HCT116 (cell line): Measurements from ENCODE around the gene OR13A1. TPM values are rescaled to one million over a fixed set of nuclear protein-coding genes. Genes with fewer than 3 reads are reported as not detected.
A peak's percentile ranks its signal among the peaks of the same experiment; 100 is the strongest.
"Not testable (repeated sequence)": the region's sequence is repeated elsewhere in the genome, so short reads cannot be mapped to it uniquely, and the experiment has no call there.

ENCODE experiments used
- ATAC-seq: fragments of 200-7000 bp; cut with Tn5 transposase; 2 replicates; pipeline ENCODE4 v1.9.1; 2020; ENCODE audit warnings: mild to moderate bottlenecking, moderate library complexity
- Bru-seq: library from RNA; stranded (reverse); fragments of 400-500 nt; gene quantifications from one replicate; lab custom pipeline; 2021; lab: Mats Ljungman, UMichigan
- BruChase-seq, 2 experiments: library from RNA; stranded (reverse); fragments of 400-500 nt; gene quantifications; one replicate each; lab custom pipeline; 2021; lab: Mats Ljungman, UMichigan
- BruUV-seq: library from RNA; stranded (reverse); fragments of 400-500 nt; replicated peaks from 2 replicates; lab custom pipeline; 2021; lab: Mats Ljungman, UMichigan
- CTCF ChIA-PET: fragments of 300-600 bp; sonication (Branson Sonifier 250); formaldehyde crosslinking; loops from one replicate; lab custom pipeline; 2021; ENCODE audit warnings: antibody characterized with exemption; lab: Charles Lee
- POLR2A ChIA-PET: fragments of 300-600, 350-600 bp; sonication (Branson Sonifier 250); formaldehyde crosslinking; loops from one replicate; lab custom pipeline; 2021; ENCODE audit warnings: antibody characterized with exemption; lab: Charles Lee
- RAD21 ChIA-PET, 2 experiments: fragments of 300-600 bp; sonication (Branson Sonifier 250); formaldehyde crosslinking; loops; one replicate each; lab custom pipeline; 2023; ENCODE audit warnings: low total read pairs in 2 of 2; ENCODE audit not compliant: uncharacterized antibody in 2 of 2, unreplicated experiment in 2 of 2, low non-redundant PET in 1 of 2; lab: Charles Lee
- DNase-seq: peaks from one replicate; pipeline ENCODE4 v3.0.0-alpha.2; 2010; ENCODE audit warnings: low read depth, low spot score
- H2AFZ ChIP-seq: fragments of 200-600 bp; shearing (Covaris generic), sonication (generic); 2 replicates; pipeline ENCODE4 v1.6.1; 2017; ENCODE audit warnings: low read depth, mixed run types, mixed read lengths, antibody characterized with exemption, low read length; ENCODE audit not compliant: poor library complexity, severe bottlenecking
- H3K27ac ChIP-seq: 2 replicates; pipeline ENCODE4 v1.5.1; 2012; ENCODE audit warnings: low read depth, low read length
- H3K27me3 ChIP-seq: fragments of 200-600 bp; sonication (generic); 2 replicates; pipeline ENCODE4 v1.6.1; 2016; ENCODE audit warnings: mixed run types, low read length, mixed read lengths; ENCODE audit not compliant: insufficient read depth
- H3K36me3 ChIP-seq, 2 experiments: fragments of 200-500 bp in 1 of 2; fragments of 200-600 bp in 1 of 2; sonication (Bioruptor generic) in 1 of 2; sonication (generic) in 1 of 2; 2 replicates each; pipeline versions ENCODE4 v1.5.1 to v1.6.1; 2014 to 2016; ENCODE audit warnings: low read length in 2 of 2, inconsistent platforms in 1 of 2, mixed read lengths in 1 of 2, mixed run types in 1 of 2; ENCODE audit not compliant: insufficient read depth in 2 of 2, control insufficient read depth in 1 of 2
- H3K4me1 ChIP-seq, 2 experiments: fragments of 200-600 bp in 1 of 2; sonication (generic) in 1 of 2; 2 replicates each; pipeline versions ENCODE4 v1.5.1 to v1.6.1; 2012 to 2017; ENCODE audit warnings: low read length in 2 of 2, inconsistent platforms in 1 of 2, mild to moderate bottlenecking in 1 of 2, mixed read lengths in 1 of 2, mixed run types in 1 of 2, moderate library complexity in 1 of 2; ENCODE audit not compliant: insufficient read depth in 2 of 2, control insufficient read depth in 1 of 2
- H3K4me2 ChIP-seq: fragments of 200-600 bp; sonication (generic); 2 replicates; pipeline ENCODE4 v1.6.1; 2017; ENCODE audit warnings: mixed run types, low read length, mixed read lengths
- H3K4me3 ChIP-seq, 2 experiments: fragments of 200-600 bp in 1 of 2; sonication (generic) in 1 of 2; replicated peaks in 1 of 2; 2 replicates each; pipeline ENCODE4 v1.5.1; 2011 to 2016; ENCODE audit warnings: low read length in 2 of 2, control low read depth in 1 of 2, low read depth in 1 of 2, mild to moderate bottlenecking in 1 of 2, mixed read lengths in 1 of 2, mixed run types in 1 of 2
- H3K79me2 ChIP-seq: fragments of 200-600 bp; sonication (generic); 2 replicates; pipeline ENCODE4 v1.6.1; 2017; ENCODE audit warnings: mild to moderate bottlenecking, mixed run types, low read length, moderate library complexity, mixed read lengths; ENCODE audit not compliant: insufficient read depth
- H3K9ac ChIP-seq: fragments of 200-600 bp; sonication (generic); 2 replicates; pipeline ENCODE4 v1.6.1; 2016; ENCODE audit warnings: low read length, mixed read lengths
- H3K9me2 ChIP-seq: fragments of 200-600 bp; sonication (generic), shearing (Covaris generic); 2 replicates; pipeline ENCODE4 v1.6.1; 2017; ENCODE audit warnings: mixed run types, mild to moderate bottlenecking, moderate library complexity; ENCODE audit not compliant: insufficient read depth
- H3K9me3 ChIP-seq, 2 experiments: fragments of 200-500 bp in 1 of 2; fragments of 200-600 bp in 1 of 2; sonication (Bioruptor generic) in 1 of 2; sonication (generic) in 1 of 2; 2 replicates each; pipeline ENCODE4 v1.6.1; 2014 to 2017; ENCODE audit warnings: low read length in 2 of 2, mixed read lengths in 2 of 2, inconsistent platforms in 1 of 2, low read depth in 1 of 2, mild to moderate bottlenecking in 1 of 2, mixed run types in 1 of 2, moderate library complexity in 1 of 2; ENCODE audit not compliant: control insufficient read depth in 1 of 2, insufficient read depth in 1 of 2
- H4K20me1 ChIP-seq: fragments of 200-600 bp; sonication (generic), shearing (Covaris generic); 2 replicates; pipeline ENCODE4 v1.6.1; 2017; ENCODE audit warnings: mixed run types, mild to moderate bottlenecking, moderate library complexity; ENCODE audit not compliant: insufficient read depth
- CBX3 ChIP-seq: IDR thresholded peaks from 2 replicates; pipeline ENCODE4 v1.6.1; 2012; ENCODE audit warnings: low read depth
- ELF1 ChIP-seq: IDR thresholded peaks from 2 replicates; pipeline ENCODE4 v1.6.1; 2012; ENCODE audit warnings: low read depth, borderline replicate concordance
- JUND ChIP-seq: IDR thresholded peaks from 2 replicates; pipeline ENCODE4 v1.6.1; 2012
- POLR2A ChIP-seq: IDR thresholded peaks from 2 replicates; pipeline ENCODE4 v1.7.0; 2011; ENCODE audit warnings: borderline replicate concordance; ENCODE audit not compliant: insufficient read depth, insufficient read length; ENCODE audit errors: extremely low read depth
- SIN3A ChIP-seq: IDR thresholded peaks from 2 replicates; pipeline ENCODE4 v1.6.1; 2012; ENCODE audit warnings: low read depth
- TCF7L2 ChIP-seq: IDR thresholded peaks from 2 replicates; pipeline ENCODE4 v1.7.0; 2011; ENCODE audit warnings: borderline replicate concordance, inconsistent platforms; ENCODE audit not compliant: insufficient read depth, insufficient read length; ENCODE audit errors: extremely low read depth
- YY1 ChIP-seq: IDR thresholded peaks from 2 replicates; pipeline ENCODE4 v1.6.1; 2011; ENCODE audit warnings: low read length, low read depth, moderate library complexity, mild to moderate bottlenecking; ENCODE audit not compliant: insufficient replicate concordance; ENCODE audit errors: extremely low read depth
- intact Hi-C: fragments of 100-400 bp; cut with micrococcal nuclease; formaldehyde crosslinking; loops from 2 replicates; pipeline ENCODE4 v1.10.0; 2022
- long read RNA-seq: library from polyadenylated mRNA; unstranded; transcript quantifications from one replicate; pipeline ENCODE4 v2.0.0, GENCODE V29; 2021; ENCODE audit not compliant: unreplicated experiment
- polyA plus RNA-seq: library from polyadenylated mRNA; unstranded; fragments of >200 nt; gene quantifications from 2 replicates; pipeline ENCODE4 v1.2.1, GENCODE V29; 2012; ENCODE audit warnings: missing spikeins
- total RNA-seq: library from RNA; stranded (reverse); gene quantifications from one replicate; pipeline ENCODE4 v1.2.1, GENCODE V29; 2021; ENCODE audit not compliant: unreplicated experiment
- TF ChIP-seq, protein P1 (sequence below), 3 experiments: fragments of 200-600 bp in 1 of 3; sonication (generic) in 1 of 3; IDR thresholded peaks in 2 of 3; conservative IDR thresholded peaks in 1 of 3; 2 replicates each; pipeline ENCODE4 v1.5.1; 2012 to 2017; ENCODE audit warnings: low read depth in 2 of 3, low read length in 2 of 3, antibody characterized with exemption in 1 of 3, borderline replicate concordance in 1 of 3, control low read depth in 1 of 3, mild to moderate bottlenecking in 1 of 3, mixed read lengths in 1 of 3, mixed run types in 1 of 3, moderate library complexity in 1 of 3; ENCODE audit not compliant: insufficient read depth in 1 of 3

OR13A1 gene, protein sequence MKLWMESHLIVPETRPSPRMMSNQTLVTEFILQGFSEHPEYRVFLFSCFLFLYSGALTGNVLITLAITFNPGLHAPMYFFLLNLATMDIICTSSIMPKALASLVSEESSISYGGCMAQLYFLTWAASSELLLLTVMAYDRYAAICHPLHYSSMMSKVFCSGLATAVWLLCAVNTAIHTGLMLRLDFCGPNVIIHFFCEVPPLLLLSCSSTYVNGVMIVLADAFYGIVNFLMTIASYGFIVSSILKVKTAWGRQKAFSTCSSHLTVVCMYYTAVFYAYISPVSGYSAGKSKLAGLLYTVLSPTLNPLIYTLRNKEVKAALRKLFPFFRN
- total RNA-seq (not detected), Bru-seq, nascent RNA (percentile 9 among the genes with signal in this experiment), BruChase-seq, experiment 1, labeled RNA remaining after a 6-hour chase (percentile 19 among the genes with signal in this experiment), BruChase-seq, experiment 2, labeled RNA remaining after a 2-hour chase (percentile 28 among the genes with signal in this experiment)
- 0.07 TPM in 1 of 2 replicates, not detected in the other for polyA plus RNA-seq
- long read RNA-seq, result 0 reads

DNA sequence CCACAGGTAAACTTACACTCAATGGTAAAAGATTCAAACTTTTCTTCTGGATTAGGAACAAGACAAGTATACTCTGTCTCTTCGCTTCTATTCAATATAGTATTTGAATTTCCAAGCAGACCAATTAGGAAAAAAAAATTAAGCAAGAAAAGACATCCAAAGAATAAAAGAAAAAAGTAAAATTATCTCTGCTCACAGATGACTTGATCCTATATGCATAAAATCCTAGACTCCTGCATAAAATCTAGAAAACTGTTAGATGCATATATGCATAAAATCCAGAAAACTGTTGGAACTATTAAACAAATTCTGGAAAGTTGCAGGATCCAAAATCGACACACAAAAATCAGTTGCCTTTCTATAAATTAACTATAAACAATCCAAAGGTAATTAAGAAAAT lies at the start of gene OR13A1:
OR13A1 (minus strand) TSS at position 101 of the 400 bp plus-strand sequence. CDS start 11,186 bp downstream, outside the sequence.
- ChIA-PET POLR2A (no interaction called here), RAD21 (no interaction called here), CTCF (no interaction called here)
- H3K9me3 ChIP-seq, result no peaks in the 10 kb centered on the region
- no peaks in the 10 kb centered on the region for H3K4me1 ChIP-seq
- DNase-seq, result no peak
- no peaks in the 10 kb centered on the region; the same call in none of the 2 replicates for H3K27me3 ChIP-seq
- intact Hi-C loops, result loop anchor here (1.0 kb wide), 1 partner anchor 46 kb away; no protein-coding TSS in a partner anchor
- no peak for ATAC-seq
- H3K9ac ChIP-seq, result no peak within 1 kb of the TSS
- H3K36me3 ChIP-seq, result no peaks in the 10 kb centered on the region
- H3K4me2 ChIP-seq, result no peak within 1 kb of the TSS
- no peak within 1 kb of the TSS for H3K27ac ChIP-seq
- no TSS peak for BruUV-seq
- no peaks in the 10 kb centered on the region for H3K79me2 ChIP-seq
- no peaks in the 10 kb centered on the region for H3K9me2 ChIP-seq
- no peak within 1 kb of the TSS for H2AFZ ChIP-seq
- no peak within 1 kb of the TSS for H3K4me3 ChIP-seq
- TF ChIP-seq SIN3A (no peak), TCF7L2 (no peak), YY1 (no peak), CBX3 (no peak), ELF1 (no peak), POLR2A (no peak), JUND (no peak)
- TF ChIP-seq, protein P1, sequence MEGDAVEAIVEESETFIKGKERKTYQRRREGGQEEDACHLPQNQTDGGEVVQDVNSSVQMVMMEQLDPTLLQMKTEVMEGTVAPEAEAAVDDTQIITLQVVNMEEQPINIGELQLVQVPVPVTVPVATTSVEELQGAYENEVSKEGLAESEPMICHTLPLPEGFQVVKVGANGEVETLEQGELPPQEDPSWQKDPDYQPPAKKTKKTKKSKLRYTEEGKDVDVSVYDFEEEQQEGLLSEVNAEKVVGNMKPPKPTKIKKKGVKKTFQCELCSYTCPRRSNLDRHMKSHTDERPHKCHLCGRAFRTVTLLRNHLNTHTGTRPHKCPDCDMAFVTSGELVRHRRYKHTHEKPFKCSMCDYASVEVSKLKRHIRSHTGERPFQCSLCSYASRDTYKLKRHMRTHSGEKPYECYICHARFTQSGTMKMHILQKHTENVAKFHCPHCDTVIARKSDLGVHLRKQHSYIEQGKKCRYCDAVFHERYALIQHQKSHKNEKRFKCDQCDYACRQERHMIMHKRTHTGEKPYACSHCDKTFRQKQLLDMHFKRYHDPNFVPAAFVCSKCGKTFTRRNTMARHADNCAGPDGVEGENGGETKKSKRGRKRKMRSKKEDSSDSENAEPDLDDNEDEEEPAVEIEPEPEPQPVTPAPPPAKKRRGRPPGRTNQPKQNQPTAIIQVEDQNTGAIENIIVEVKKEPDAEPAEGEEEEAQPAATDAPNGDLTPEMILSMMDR (IDR thresholded peaks at IDR 0.05 in 2 of 3, conservative IDR thresholded peaks at IDR 0.05 in 1 of 3; ENCODE audit: borderline replicate concordance in 1 of 3, insufficient read depth in 1 of 3, low read depth in 2 of 3, low read length in 2 of 3), result no peak
- H4K20me1 ChIP-seq, result no peaks in the 10 kb centered on the region

DNA sequence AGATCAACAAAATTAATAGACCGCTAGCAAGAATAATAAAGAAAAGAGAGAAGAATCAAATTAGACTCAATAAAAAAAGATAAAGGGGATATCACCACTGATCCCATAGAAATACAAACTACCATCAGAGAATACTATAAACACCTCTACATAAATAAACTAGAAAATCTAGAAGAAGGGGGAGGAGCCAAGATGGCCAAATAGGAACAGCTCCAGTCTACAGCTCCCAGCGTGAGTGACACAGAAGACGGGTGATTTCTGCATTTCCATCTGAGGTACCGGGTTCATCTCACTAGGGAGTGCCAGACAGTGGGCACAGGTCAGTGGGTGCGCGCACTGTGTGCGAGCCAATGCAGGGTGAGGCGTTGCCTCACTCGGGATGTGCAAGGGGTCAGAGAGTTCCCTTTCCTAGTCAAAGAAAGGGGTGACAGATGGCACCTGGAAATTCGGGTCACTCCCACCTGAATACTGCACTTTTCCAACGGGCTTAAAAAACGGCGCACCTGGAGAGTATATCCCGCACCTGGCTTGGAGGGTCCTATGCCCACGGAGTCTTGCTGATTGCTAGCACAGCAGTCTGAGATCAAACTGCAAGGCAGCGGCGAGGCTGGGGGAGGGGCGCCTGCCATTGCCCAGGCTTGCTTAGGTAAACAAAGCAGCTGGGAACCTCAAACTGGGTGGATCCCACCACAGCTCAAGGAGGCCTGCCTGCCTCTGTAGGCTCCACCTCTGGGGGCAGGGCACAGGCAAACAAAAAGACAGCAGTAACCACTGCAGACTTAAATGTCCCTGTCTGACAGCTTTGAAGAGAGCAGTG lies 46.8 kb upstream of the OR13A1 start:
- H3K4me3 ChIP-seq, H2AFZ ChIP-seq, CTCF ChIA-PET, H3K27me3 ChIP-seq, H3K4me2 ChIP-seq, POLR2A ChIA-PET, BruUV-seq, H3K9me3 ChIP-seq, H3K4me1 ChIP-seq, H3K36me3 ChIP-seq, H3K27ac ChIP-seq, H4K20me1 ChIP-seq, DNase-seq, H3K9ac ChIP-seq, H3K9me2 ChIP-seq, ATAC-seq, RAD21 ChIA-PET, H3K79me2 ChIP-seq: not testable (repeated sequence)
- intact Hi-C loops, result loop anchor here (1.0 kb wide), 1 partner anchor 47 kb away; the partner anchor contains the start of gene OR13A1

DNA sequence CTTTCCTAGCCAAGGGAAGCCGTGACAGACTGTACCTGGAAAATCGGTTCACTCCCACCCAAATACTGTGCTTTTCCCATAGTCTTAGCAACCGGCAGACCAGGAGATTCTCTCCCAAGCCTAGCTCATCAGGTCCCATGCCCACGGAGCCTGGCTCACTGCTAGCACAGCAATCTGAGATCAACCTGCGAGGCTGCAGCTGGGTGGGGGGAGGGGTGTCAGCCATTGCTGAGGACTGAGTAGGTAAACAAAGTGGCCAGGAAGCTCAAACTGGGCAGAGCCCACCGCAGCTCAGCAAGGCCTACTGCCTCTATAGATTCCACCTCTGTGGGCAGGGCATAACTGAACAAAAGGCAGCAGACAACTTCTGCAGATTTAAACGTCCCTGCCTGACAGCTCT lies 43.6 kb upstream of the OR13A1 start:
- peaks cover 29% of the 10 kb centered on the region; the same call in 1 of the 2 replicates for H3K27me3 ChIP-seq
- H4K20me1 ChIP-seq, CTCF ChIA-PET, H3K4me2 ChIP-seq, H3K79me2 ChIP-seq, POLR2A ChIA-PET, H3K27ac ChIP-seq, H3K9me2 ChIP-seq, BruUV-seq, H3K4me1 ChIP-seq, H3K4me3 ChIP-seq, H3K9ac ChIP-seq, H3K9me3 ChIP-seq, DNase-seq, H2AFZ ChIP-seq, H3K36me3 ChIP-seq, RAD21 ChIA-PET, ATAC-seq, intact Hi-C loops: not testable (repeated sequence)
